ENCODE data around the gene PPP2R5A.

DNA sequence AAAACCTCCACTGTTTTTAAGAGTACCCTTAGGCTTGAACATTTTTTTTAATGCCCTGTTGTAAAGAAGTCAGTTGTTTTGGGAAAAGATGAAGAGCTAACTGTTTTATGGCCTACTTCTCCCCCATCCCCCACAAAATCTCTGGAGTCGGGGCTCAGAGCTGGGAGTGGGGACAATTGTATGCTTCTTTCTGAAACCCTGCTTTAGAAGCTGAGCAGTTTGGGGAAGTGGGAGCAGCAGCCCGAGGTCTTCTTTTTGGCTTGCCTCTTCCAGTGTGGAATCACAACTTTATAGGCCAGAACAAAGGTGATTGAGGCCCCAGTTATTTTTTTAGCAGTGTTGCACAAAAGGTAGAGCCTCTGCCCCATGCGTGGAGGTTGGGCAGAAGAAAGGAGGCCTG, 25.2 kb downstream of the PPP2R5A start:
- TF ChIP-seq, protein P1, sequence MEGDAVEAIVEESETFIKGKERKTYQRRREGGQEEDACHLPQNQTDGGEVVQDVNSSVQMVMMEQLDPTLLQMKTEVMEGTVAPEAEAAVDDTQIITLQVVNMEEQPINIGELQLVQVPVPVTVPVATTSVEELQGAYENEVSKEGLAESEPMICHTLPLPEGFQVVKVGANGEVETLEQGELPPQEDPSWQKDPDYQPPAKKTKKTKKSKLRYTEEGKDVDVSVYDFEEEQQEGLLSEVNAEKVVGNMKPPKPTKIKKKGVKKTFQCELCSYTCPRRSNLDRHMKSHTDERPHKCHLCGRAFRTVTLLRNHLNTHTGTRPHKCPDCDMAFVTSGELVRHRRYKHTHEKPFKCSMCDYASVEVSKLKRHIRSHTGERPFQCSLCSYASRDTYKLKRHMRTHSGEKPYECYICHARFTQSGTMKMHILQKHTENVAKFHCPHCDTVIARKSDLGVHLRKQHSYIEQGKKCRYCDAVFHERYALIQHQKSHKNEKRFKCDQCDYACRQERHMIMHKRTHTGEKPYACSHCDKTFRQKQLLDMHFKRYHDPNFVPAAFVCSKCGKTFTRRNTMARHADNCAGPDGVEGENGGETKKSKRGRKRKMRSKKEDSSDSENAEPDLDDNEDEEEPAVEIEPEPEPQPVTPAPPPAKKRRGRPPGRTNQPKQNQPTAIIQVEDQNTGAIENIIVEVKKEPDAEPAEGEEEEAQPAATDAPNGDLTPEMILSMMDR (IDR thresholded peaks at IDR 0.05), result no peak
- no peak for TF ChIP-seq POLR2A (IDR thresholded peaks at IDR 0.05)
